CD4-positive, alpha-beta T cell (primary cell): ENCODE measurements around the gene EGFLAM. TPM values are rescaled to one million over a fixed set of nuclear protein-coding genes. Genes with fewer than 3 reads are reported as not detected.

Source experiments
- ATAC-seq: fragments of 200-7000 bp; cut with Tn5 transposase; one replicate; pipeline ENCODE4 v1.10.0; 2022; ENCODE audit warnings: mild to moderate bottlenecking; ENCODE audit not compliant: poor library complexity
- CTCF ChIA-PET: fragments of 350-600 bp; sonication (Branson Sonifier 250); formaldehyde crosslinking; loops from one replicate; lab custom pipeline; 2021; ENCODE audit warnings: antibody characterized with exemption, inconsistent platforms; lab: Charles Lee
- POLR2A ChIA-PET: fragments of 350-600 bp; sonication (Branson Sonifier 250); formaldehyde crosslinking; loops from one replicate; lab custom pipeline; 2021; ENCODE audit warnings: antibody characterized with exemption, inconsistent platforms; lab: Charles Lee
- DNase-seq, 14 experiments: peaks; one replicate each; pipeline ENCODE4 v3.0.0-alpha.2; 2013 to 2020; ENCODE audit warnings: mixed read lengths in 2 of 14
- H3K27ac ChIP-seq, 2 donors: one replicate each; pipeline versions ENCODE4 v1.5.1 to v1.7.0; 2013; ENCODE audit warnings: low read length in 2 of 2, low read depth in 1 of 2, mild to moderate bottlenecking in 1 of 2
- H3K27me3 ChIP-seq, 2 experiments: 1 replicate in 1 of 2; 2 replicates in 1 of 2; pipeline versions ENCODE4 v1.6.1 to v1.7.0; 2013; ENCODE audit warnings: low read length in 2 of 2, control low read depth in 1 of 2, mild to moderate bottlenecking in 1 of 2, moderate library complexity in 1 of 2; ENCODE audit not compliant: insufficient read depth in 2 of 2, control insufficient read depth in 1 of 2
- H3K36me3 ChIP-seq: one replicate; pipeline ENCODE4 v1.6.1; 2013; ENCODE audit warnings: low read length, control low read depth; ENCODE audit not compliant: insufficient read depth
- H3K4me1 ChIP-seq: one replicate; pipeline ENCODE4 v1.6.1; 2013; ENCODE audit warnings: low read length, control low read depth; ENCODE audit not compliant: insufficient read depth
- H3K4me3 ChIP-seq: one replicate; pipeline ENCODE4 v1.5.1; 2013; ENCODE audit warnings: mild to moderate bottlenecking, low read length, moderate library complexity
- H3K9me3 ChIP-seq, 2 experiments: 1 replicate in 1 of 2; 2 replicates in 1 of 2; pipeline versions ENCODE4 v1.6.1 to v1.7.0; 2013; ENCODE audit warnings: low read length in 2 of 2, mild to moderate bottlenecking in 2 of 2, control low read depth in 1 of 2, moderate library complexity in 1 of 2; ENCODE audit not compliant: control insufficient read depth in 1 of 2, insufficient read depth in 1 of 2
- H3K27ac Mint-ChIP-seq: one replicate; pipeline ENCODE4 v1.8.0; 2020; ENCODE audit warnings: mixed read lengths
- H3K27me3 Mint-ChIP-seq: one replicate; pipeline ENCODE4 v1.8.0; 2021; ENCODE audit warnings: mixed read lengths
- H3K36me3 Mint-ChIP-seq: one replicate; pipeline ENCODE4 v1.8.0; 2021; ENCODE audit warnings: low read depth, mixed read lengths
- H3K4me1 Mint-ChIP-seq: one replicate; pipeline ENCODE4 v1.8.0; 2021; ENCODE audit warnings: low read depth, mixed read lengths
- H3K4me3 Mint-ChIP-seq: one replicate; pipeline ENCODE4 v1.8.0; 2020; ENCODE audit warnings: mild to moderate bottlenecking, mixed read lengths
- H3K9me3 Mint-ChIP-seq: one replicate; pipeline ENCODE4 v1.8.0; 2020; ENCODE audit warnings: mixed read lengths
- intact Hi-C, 2 experiments: fragments of 100-400 bp; cut with DNase I in 1 of 2; cut with micrococcal nuclease in 1 of 2; formaldehyde crosslinking; loops; one replicate each; pipeline versions ENCODE4 v1.15.1 to v1.9.0; 2023 to 2025; cut with DNase I, micrococcal nuclease
- total RNA-seq, 174 experiments: library from RNA in 2 of 174; stranded (reverse) in 2 of 174; gene quantifications; one replicate each; pipeline ENCODE4 v1.2.3 and lab custom pipeline; 2021 to 2026
- TF ChIP-seq, protein P1 (sequence below): fragments of 200-600 bp; IDR thresholded peaks from one replicate; pipeline ENCODE4 v1.8.0; 2022; ENCODE audit warnings: antibody characterized with exemption, mild to moderate bottlenecking

Gene EGFLAM
- total RNA-seq, 2 experiments from 2014 or later = not detected

GRCh38 chr5:38341056-38341455 lies 82.7 kb downstream of the EGFLAM start:
- Mint-ChIP-seq H3K27me3 (peaks cover 20% of the 10 kb centered on the region), H3K36me3 (no peaks in the 10 kb centered on the region), H3K9me3 (no peaks in the 10 kb centered on the region), H3K4me1 (no peaks in the 10 kb centered on the region), H3K4me3 (no peak overlapping the region), H3K27ac (no peak overlapping the region)
- H3K9me3 ChIP-seq = no peaks in the 10 kb centered on the region
- POLR2A ChIA-PET = no interaction called here
- intact Hi-C loops = no loop called here
- H3K4me3 ChIP-seq = no peak overlapping the region
- H3K27me3 ChIP-seq = peaks cover 5 to 14% of the 10 kb centered on the region in 2 experiments
- ATAC-seq (no peak), DNase-seq (no peak)
- TF ChIP-seq, protein P1, sequence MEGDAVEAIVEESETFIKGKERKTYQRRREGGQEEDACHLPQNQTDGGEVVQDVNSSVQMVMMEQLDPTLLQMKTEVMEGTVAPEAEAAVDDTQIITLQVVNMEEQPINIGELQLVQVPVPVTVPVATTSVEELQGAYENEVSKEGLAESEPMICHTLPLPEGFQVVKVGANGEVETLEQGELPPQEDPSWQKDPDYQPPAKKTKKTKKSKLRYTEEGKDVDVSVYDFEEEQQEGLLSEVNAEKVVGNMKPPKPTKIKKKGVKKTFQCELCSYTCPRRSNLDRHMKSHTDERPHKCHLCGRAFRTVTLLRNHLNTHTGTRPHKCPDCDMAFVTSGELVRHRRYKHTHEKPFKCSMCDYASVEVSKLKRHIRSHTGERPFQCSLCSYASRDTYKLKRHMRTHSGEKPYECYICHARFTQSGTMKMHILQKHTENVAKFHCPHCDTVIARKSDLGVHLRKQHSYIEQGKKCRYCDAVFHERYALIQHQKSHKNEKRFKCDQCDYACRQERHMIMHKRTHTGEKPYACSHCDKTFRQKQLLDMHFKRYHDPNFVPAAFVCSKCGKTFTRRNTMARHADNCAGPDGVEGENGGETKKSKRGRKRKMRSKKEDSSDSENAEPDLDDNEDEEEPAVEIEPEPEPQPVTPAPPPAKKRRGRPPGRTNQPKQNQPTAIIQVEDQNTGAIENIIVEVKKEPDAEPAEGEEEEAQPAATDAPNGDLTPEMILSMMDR = no peak
- H3K36me3 ChIP-seq = no peaks in the 10 kb centered on the region
- no peak overlapping the region for H3K27ac ChIP-seq
- H3K4me1 ChIP-seq = no peaks in the 10 kb centered on the region
- CTCF ChIA-PET = no interaction called here

- Mint-ChIP-seq H3K27me3 (peaks cover 20% of the 10 kb centered on the region), H3K9me3 (no peaks in the 10 kb centered on the region), H3K27ac (no peak overlapping the region), H3K4me1 (no peaks in the 10 kb centered on the region), H3K4me3 (no peak overlapping the region), H3K36me3 (no peaks in the 10 kb centered on the region)
- H3K4me3 ChIP-seq = no peak overlapping the region
- no peaks in the 10 kb centered on the region for H3K36me3 ChIP-seq
- CTCF ChIA-PET = no interaction called here
- TF ChIP-seq, protein P1 = no peak
- H3K27ac ChIP-seq = no peak overlapping the region
- POLR2A ChIA-PET = no interaction called here
- H3K9me3 ChIP-seq = no peaks in the 10 kb centered on the region
- peaks cover 5 to 14% of the 10 kb centered on the region in 2 experiments for H3K27me3 ChIP-seq
- intact Hi-C loops = no loop called here
- DNase-seq = no peak
- no peaks in the 10 kb centered on the region for H3K4me1 ChIP-seq
- no peak for ATAC-seq
These were observed 83.3 kb downstream of the EGFLAM start for GRCh38 chr5:38341641-38342040.

- Histone ChIP-seq H3K4me1 (no peaks in the 10 kb centered on the region), H3K36me3 (no peaks in the 10 kb centered on the region), H3K4me3 (no peak overlapping the region), H3K27ac (no peak overlapping the region), H3K9me3 (no peaks in the 10 kb centered on the region), H3K27me3 (peaks cover 5 to 14% of the 10 kb centered on the region in 2 experiments)
- Mint-ChIP-seq H3K9me3 (no peaks in the 10 kb centered on the region), H3K4me3 (no peak overlapping the region), H3K4me1 (no peaks in the 10 kb centered on the region), H3K27ac (no peak overlapping the region), H3K36me3 (no peaks in the 10 kb centered on the region), H3K27me3 (peaks cover 17% of the 10 kb centered on the region)
- TF ChIP-seq, protein P1 = no peak
- intact Hi-C loops = no loop called here
- ChIA-PET CTCF (no interaction called here), POLR2A (no interaction called here)
- DNase-seq = no peak
- no peak for ATAC-seq
These were observed 83.9 kb downstream of the EGFLAM start for GRCh38 chr5:38342261-38342660.
